ENCODE measurements around the gene DHRS9.

DNA sequence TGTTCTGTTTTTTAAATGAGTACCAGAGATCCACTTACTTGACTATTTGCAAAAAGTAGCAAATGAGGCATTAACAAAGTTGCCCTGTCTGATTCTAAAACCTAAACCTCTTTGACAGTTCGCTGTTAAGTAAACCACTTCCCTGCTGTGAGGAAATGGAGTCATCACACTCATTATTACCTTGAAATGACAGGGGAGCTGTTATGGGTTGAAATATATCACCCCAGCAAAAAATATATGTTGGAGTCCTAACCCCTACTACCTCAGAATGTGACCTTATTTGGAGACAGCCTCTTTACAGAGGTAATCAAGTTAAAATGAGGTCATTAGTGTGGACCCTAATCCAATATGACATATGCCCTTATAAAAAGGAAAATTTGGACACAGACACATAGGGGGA lies 36.1 kb downstream of the DHRS9 start:
- TF ChIP-seq, protein P1, sequence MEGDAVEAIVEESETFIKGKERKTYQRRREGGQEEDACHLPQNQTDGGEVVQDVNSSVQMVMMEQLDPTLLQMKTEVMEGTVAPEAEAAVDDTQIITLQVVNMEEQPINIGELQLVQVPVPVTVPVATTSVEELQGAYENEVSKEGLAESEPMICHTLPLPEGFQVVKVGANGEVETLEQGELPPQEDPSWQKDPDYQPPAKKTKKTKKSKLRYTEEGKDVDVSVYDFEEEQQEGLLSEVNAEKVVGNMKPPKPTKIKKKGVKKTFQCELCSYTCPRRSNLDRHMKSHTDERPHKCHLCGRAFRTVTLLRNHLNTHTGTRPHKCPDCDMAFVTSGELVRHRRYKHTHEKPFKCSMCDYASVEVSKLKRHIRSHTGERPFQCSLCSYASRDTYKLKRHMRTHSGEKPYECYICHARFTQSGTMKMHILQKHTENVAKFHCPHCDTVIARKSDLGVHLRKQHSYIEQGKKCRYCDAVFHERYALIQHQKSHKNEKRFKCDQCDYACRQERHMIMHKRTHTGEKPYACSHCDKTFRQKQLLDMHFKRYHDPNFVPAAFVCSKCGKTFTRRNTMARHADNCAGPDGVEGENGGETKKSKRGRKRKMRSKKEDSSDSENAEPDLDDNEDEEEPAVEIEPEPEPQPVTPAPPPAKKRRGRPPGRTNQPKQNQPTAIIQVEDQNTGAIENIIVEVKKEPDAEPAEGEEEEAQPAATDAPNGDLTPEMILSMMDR (conservative IDR thresholded peaks at IDR 0.05; ENCODE audit: low read depth, low read length), result no peak
- no peak for TF ChIP-seq EZH2 (IDR thresholded peaks at IDR 0.05; ENCODE audit: low read length, unreplicated experiment)
- TF ChIP-seq EZH2phosphoT487 (IDR thresholded peaks at IDR 0.05; ENCODE audit: borderline replicate concordance, low read length), result no peak
